ENCODE results near the gene DNAH5. TPM values are rescaled to one million over a fixed set of nuclear protein-coding genes. Genes with fewer than 3 reads are reported as not detected.

The DNAH5 gene
- total and polyA plus RNA-seq, 10 donors = 0.02 to 1.5 (median 0.21) TPM

- Histone ChIP-seq H3K27ac (no peak overlapping the region), H3K9me3 (peaks cover 0 to 6% (median 0%) of the 10 kb centered on the region in 8 donors), H3K36me3 (no peaks in the 10 kb centered on the region), H3K4me1 (no peaks in the 10 kb centered on the region), H3K4me3 (no peak overlapping the region), H3K27me3 (replicated peaks in 1 of 7) (no peaks in the 10 kb centered on the region)
- TF ChIP-seq POLR2AphosphoS5 (IDR thresholded peaks at IDR 0.05) = no peak
- TF ChIP-seq POLR2A (IDR thresholded peaks at IDR 0.05) = no peak
- TF ChIP-seq, protein P1, sequence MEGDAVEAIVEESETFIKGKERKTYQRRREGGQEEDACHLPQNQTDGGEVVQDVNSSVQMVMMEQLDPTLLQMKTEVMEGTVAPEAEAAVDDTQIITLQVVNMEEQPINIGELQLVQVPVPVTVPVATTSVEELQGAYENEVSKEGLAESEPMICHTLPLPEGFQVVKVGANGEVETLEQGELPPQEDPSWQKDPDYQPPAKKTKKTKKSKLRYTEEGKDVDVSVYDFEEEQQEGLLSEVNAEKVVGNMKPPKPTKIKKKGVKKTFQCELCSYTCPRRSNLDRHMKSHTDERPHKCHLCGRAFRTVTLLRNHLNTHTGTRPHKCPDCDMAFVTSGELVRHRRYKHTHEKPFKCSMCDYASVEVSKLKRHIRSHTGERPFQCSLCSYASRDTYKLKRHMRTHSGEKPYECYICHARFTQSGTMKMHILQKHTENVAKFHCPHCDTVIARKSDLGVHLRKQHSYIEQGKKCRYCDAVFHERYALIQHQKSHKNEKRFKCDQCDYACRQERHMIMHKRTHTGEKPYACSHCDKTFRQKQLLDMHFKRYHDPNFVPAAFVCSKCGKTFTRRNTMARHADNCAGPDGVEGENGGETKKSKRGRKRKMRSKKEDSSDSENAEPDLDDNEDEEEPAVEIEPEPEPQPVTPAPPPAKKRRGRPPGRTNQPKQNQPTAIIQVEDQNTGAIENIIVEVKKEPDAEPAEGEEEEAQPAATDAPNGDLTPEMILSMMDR (IDR thresholded peaks at IDR 0.05 in 8 of 11, conservative IDR thresholded peaks at IDR 0.05 in 3 of 11) = no peak
- DNase-seq = no peak
- WGBS, 5 donors = 70 to 76% (median 73%) methylated on average over 10 of the region's 10 CpGs
- intact Hi-C loops (cut with DNase I; ENCODE audit: low total_unique reads) = no loop called here
Observed at GRCh38 chr5:13783726-13784125, 160.8 kb downstream of the DNAH5 start.

DNA sequence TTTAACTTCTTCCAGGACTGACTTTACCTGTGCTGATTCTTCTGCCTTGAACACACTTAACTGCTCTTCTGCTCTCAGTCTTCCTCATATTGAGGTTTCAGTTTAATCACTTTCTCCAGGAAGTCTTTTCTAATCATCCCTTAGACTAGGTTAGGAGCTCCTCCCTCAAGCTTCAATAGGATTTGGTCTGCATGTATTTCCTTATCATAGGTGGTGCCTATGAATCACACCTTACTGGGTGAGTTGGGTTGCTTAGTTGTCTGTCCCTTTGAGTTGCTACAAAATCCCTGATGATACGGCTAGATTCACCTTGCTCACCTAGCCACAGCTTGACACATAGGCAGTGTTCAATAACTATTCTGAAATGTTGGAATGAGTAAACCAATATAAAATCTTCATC lies 164.4 kb downstream of the DNAH5 start:
- TF ChIP-seq POLR2AphosphoS5 (IDR thresholded peaks at IDR 0.05) (no peak), POLR2A (IDR thresholded peaks at IDR 0.05) (no peak)
- TF ChIP-seq, protein P1 (IDR thresholded peaks at IDR 0.05 in 8 of 11, conservative IDR thresholded peaks at IDR 0.05 in 3 of 11) = no peak
- no peak overlapping the region for H3K4me3 ChIP-seq
- no peak overlapping the region for H3K27ac ChIP-seq
- no peaks in the 10 kb centered on the region for H3K4me1 ChIP-seq
- 91 to 100% (median 92%) methylated on average over 1 of the region's 1 CpG for WGBS, 5 donors
- intact Hi-C loops (cut with DNase I; ENCODE audit: low total_unique reads) = no loop called here
- H3K36me3 ChIP-seq = no peaks in the 10 kb centered on the region
- DNase-seq = no peak
- peaks cover 0 to 6% (median 0%) of the 10 kb centered on the region in 8 donors for H3K9me3 ChIP-seq
- no peaks in the 10 kb centered on the region for H3K27me3 ChIP-seq (replicated peaks in 1 of 7)

DNA sequence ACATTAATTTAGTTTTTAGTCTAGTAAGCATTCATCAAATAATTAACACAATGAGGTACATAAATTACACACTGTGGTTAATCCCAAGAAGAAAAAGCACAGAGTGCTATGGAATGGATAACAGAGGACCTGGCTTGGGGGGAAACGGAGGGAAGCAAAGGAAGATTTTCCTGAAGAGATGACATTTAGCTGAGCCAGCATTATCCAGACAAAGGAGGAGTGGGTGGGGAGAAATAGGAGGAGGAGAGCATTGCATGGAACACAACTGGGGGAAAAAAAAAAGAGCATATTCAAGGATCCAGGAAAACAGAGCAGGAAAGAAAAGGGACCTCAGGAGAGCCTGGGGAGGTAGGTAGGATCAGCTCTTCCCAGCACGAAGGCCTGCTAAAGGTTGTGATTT lies 170.8 kb downstream of the DNAH5 start:
- H3K27me3 ChIP-seq (replicated peaks in 1 of 7) = no peaks in the 10 kb centered on the region
- no peak overlapping the region for H3K27ac ChIP-seq
- TF ChIP-seq, protein P1 (IDR thresholded peaks at IDR 0.05 in 8 of 11, conservative IDR thresholded peaks at IDR 0.05 in 3 of 11) = no peak
- no peak for TF ChIP-seq POLR2A (IDR thresholded peaks at IDR 0.05)
- no peak for TF ChIP-seq POLR2AphosphoS5 (IDR thresholded peaks at IDR 0.05)
- peaks cover 0 to 4% (median 0%) of the 10 kb centered on the region in 8 donors for H3K9me3 ChIP-seq
- no peaks in the 10 kb centered on the region for H3K36me3 ChIP-seq
- H3K4me1 ChIP-seq = no peaks in the 10 kb centered on the region
- H3K4me3 ChIP-seq = no peak overlapping the region
- DNase-seq = no peak
- 59 to 70% (median 69%) methylated on average over 2 of the region's 2 CpGs for whole genome bisulfite sequencing, 5 donors
- intact Hi-C loops (cut with DNase I; ENCODE audit: low total_unique reads) = no loop called here

GRCh38 chr5:13771011-13771571 lies 173.4 kb downstream of the DNAH5 start:
- H3K27ac ChIP-seq = no peak overlapping the region
- TF ChIP-seq POLR2AphosphoS5 (IDR thresholded peaks at IDR 0.05) (no peak), POLR2A (IDR thresholded peaks at IDR 0.05) (no peak)
- TF ChIP-seq, protein P1 (IDR thresholded peaks at IDR 0.05 in 8 of 11, conservative IDR thresholded peaks at IDR 0.05 in 3 of 11) = no peak
- H3K4me3 ChIP-seq = no peak overlapping the region
- H3K36me3 ChIP-seq = no peaks in the 10 kb centered on the region
- peaks cover 0 to 2% (median 0%) of the 10 kb centered on the region in 8 donors for H3K9me3 ChIP-seq
- WGBS, 5 donors = 62 to 85% (median 82%) methylated on average over 1 of the region's 1 CpG
- DNase-seq = no peak
- H3K4me1 ChIP-seq = no peaks in the 10 kb centered on the region
- intact Hi-C loops (cut with DNase I; ENCODE audit: low total_unique reads) = no loop called here
- no peaks in the 10 kb centered on the region for H3K27me3 ChIP-seq (replicated peaks in 1 of 7)
